ENCODE data around the gene PFDN4.

The PFDN4 gene

GRCh38 chr20:54168961-54169862 is 38.7 kb upstream of the PFDN4 start:
- no peak for TF ChIP-seq CTCF (IDR thresholded peaks at IDR 0.05; ENCODE audit: extremely low read depth, missing control alignments)
- no peak for DNase-seq (ENCODE audit: low spot score)

DNA sequence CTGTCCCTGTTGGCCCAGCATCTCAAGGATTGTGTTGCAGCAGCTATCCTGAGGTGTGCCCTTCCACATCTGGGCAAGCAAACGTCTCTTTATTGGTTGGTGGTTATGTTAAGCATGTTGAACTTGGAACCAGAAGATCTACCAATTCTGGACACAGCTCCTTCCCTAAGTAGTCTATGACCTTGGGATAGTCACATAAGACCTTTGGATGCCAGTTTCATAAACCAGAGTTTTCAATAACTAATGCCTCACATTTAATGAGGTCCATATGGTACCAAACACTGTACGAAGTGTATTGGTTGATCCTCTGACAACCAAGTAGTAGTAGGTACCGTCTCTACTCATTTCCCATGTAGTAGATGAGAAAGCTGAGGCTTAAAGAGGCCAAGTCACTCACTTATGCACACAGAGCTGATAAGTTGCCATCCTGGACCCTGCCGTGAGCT is 37.8 kb upstream of the PFDN4 start:
- TF ChIP-seq CTCF (IDR thresholded peaks at IDR 0.05; ENCODE audit: extremely low read depth, missing control alignments), result no peak
- no peak for DNase-seq (ENCODE audit: low spot score)

DNA sequence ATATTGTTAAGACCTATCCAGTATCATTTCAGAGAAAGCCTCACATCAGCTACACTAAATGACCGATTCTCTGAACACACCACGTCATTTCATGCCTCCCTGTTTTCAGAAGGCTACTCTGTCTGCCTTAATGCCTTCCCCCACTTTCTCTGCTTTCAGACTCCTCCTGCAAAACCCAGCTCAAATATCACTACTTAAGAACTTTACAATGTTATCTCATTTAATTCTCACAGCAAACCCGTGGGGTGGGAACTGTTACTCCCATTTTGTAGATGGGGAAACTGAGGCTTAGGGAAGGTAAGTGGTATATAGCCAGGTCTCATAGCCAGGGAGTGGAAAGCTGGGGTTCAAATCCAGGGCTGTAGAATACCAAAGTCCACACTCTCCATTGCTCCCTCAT is 36.9 kb upstream of the PFDN4 start:
- no peak for DNase-seq (ENCODE audit: low spot score)
- TF ChIP-seq CTCF (IDR thresholded peaks at IDR 0.05; ENCODE audit: extremely low read depth, missing control alignments), result no peak

GRCh38 chr20:54172532-54172855 is 35.4 kb upstream of the PFDN4 start:
- DNase-seq (ENCODE audit: low spot score), result no peak
- no peak for TF ChIP-seq CTCF (IDR thresholded peaks at IDR 0.05; ENCODE audit: extremely low read depth, missing control alignments)

DNA sequence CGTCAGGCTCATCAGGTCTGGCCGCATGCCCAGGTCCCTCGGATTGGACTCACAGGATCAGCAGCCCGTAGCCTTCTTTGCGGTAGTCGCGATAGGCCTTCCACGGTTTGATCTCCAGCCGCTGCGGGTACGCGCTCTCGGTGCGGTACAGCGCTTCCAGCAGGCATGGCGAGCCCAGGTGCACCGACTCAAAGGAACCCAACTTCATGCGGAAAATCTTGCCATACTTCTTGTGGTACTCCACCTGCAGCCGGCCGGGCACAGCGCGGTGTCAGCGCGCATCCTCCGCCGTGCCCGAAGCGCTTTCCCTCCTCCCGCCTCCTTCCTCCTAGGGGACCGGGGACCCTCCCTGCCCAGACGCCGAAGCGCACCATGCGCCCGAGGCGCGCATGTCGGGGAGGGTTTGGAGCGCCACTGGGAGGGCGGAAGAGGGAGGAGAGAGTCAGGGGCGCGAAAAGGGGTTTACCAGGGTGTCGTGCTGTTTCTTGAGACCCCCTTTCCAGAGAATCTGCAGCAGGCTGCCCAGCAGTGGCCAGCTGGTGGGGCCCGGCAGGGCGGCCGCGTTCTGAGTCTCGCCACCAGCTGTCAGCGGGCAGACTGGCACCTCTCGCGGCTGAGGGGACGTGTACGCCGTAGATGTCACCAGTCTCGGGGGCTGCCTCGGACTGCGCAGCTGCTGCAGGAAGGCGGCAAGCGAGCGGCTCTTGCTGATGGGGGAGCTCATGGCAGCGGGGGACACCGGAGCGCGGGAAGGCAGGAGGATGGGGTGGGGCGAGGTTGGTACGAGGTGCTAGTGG is 34.8 kb upstream of the PFDN4 start:
- TF ChIP-seq CTCF (IDR thresholded peaks at IDR 0.05; ENCODE audit: extremely low read depth, missing control alignments), result no peak
- no peak for DNase-seq (ENCODE audit: low spot score)

GRCh38 chr20:54173653-54174456 is 34.0 kb upstream of the PFDN4 start, which contains the start of gene CYP24A1:
CYP24A1 (minus strand) TSS chr20:54173986; CDS start chr20:54173579, 407 bp downstream.
- DNase-seq (ENCODE audit: low spot score), result no peak
- TF ChIP-seq CTCF (IDR thresholded peaks at IDR 0.05; ENCODE audit: extremely low read depth, missing control alignments), result no peak
